ENCODE measurements around the gene STRBP.

- no peak for TF ChIP-seq EZH2 (IDR thresholded peaks at IDR 0.05; ENCODE audit: insufficient read depth, poor library complexity, severe bottlenecking)
- no peak for TF ChIP-seq EZH2phosphoT487 (IDR thresholded peaks at IDR 0.05; ENCODE audit: insufficient read depth, low read depth)
Observed at GRCh38 chr9:123237220-123237619, 31.2 kb downstream of the STRBP start.
